HG02571 (cell line): ENCODE data around the gene MT1G.
"Not testable (repeated sequence)": the region's sequence is repeated elsewhere in the genome, so short reads cannot be mapped to it uniquely, and the experiment has no call there.

Experiments
- ATAC-seq: cut with Tn5 transposase; IDR thresholded peaks from one replicate; pipeline ENCODE4 v1.9.1; 2021; ENCODE audit warnings: mild to moderate bottlenecking, moderate library complexity; ENCODE audit not compliant: unreplicated experiment

MT1G gene

DNA sequence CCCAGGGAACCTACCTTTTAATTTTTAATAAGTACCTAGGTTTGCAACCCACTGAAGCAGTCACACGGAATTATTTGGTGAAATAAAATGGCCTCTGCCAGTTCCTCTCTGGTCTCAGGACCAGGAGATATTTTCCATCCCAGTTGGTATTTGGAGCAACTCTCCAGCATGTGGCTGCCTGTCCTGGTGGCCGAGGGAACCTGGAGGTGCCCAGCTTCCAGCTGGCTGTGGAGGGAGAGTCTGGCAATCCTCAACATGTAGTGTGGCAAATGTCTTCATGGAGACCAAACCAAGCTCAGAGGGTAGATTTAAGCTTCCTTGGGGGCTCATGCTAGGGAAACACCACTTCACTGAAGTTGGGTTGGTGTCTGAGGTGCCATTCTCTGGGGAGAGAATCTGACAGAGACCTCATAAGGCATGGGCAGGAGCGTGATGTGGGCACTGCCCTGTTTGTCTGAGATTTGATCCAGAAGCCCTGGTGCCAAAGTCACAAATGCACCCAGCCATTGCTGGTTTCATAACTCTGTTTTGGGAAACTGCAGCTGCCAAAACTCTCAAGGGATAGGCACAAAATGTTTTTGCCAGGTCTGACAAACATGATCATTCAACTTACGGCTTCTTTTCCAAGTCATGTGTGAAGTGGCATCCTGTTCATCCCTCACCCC lies 17.2 kb upstream of the MT1G start:
- no peak for ATAC-seq

DNA sequence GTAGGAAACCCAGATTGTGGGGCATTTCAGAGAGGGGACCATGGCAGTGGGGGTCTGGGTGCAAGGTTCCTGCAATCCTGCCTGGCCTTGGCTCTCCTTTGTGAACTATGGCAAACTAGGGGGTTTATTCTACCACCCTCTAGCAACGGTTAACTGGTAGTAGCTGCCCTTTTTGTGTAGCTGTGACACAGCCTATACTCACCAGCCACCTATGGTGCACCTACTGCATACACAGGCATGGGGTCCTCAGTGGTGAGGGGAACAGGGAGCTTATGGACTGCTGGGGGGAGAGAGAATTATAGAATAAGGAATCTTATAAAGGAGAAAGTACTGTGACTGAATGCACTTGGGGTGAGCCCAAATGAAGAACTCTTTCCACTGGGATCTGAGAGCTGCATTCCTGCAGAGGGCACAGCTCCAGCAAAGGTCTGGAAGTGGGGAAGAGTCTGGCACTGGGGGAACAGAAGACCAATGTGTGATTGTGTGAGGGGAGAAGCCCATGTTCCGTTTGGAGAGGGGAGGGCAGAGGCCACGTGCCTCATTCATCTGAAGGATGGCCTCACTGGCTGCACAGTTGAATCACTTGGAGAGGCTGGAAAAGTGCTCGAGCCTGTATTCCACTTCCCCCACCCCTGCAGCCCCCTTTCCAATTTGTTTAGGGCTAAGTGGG lies 16.5 kb upstream of the MT1G start:
- no peak for ATAC-seq

DNA sequence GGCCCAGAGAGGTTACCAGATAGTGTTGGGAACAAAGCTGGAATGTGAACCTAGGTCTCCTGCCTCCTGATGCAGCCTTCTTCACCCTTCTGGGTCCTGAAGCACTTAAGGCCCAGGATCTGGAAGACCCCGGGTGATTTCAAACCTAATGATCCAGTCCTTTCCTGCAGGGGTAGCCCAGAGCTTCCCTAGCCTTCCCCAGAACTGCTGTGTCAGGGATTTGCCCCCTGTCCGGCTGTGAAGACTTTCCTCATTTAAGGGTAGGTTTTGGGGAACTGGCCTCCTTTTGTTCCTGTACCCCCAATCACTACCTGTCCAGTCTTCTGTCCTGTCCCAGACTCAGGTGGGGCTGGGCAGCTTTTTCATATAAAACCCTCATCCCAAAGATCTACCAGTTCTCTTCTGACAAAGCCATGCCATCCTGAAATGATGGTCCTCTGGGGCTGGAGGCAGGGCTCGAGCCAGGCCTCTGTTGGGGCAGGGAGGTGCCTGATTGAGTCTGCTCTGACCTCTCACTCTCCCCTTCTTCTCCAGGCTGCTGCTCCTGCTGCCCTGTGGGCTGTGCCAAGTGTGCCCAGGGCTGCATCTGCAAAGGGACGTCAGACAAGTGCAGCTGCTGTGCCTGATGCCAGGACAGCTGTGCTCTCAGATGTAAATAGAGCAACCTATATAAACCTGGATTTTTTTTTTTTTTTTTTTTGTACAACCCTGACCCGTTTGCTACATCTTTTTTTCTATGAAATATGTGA lies 15.7 kb upstream of the MT1G start:
- no peak for ATAC-seq

DNA sequence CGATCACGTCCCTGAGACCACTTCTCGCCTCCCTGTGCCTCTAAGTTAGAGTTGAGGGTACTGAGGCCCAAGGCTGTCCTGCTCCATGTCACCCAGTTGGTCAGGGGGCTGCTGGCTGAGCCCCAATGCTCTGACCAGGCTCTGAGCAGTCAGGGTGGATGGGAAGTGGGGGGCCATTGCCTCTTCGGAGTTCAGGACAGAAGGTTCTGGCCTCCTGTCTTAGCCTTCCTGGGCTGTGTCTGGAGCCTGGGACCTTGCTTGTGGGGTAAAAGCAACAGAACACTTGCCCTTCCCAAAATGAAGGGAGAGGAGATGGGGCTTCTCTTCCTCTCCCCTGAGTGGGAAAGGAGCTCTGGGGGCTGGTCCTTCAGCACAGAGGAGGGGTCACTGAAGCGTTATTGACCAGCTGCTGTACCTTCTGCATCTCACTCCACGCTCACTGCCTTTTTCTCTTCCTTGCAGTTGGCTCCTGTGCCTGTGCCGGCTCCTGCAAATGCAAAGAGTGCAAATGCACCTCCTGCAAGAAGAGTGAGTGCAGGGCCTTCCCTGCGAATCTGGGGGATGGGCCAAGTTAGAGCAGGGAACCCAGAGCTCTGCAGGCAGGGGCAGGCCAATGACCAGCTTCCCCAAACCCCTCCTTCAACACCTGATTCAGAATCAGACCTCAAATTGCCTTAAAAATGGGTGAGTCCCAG lies 15.0 kb upstream of the MT1G start:
- ATAC-seq: no peak

DNA sequence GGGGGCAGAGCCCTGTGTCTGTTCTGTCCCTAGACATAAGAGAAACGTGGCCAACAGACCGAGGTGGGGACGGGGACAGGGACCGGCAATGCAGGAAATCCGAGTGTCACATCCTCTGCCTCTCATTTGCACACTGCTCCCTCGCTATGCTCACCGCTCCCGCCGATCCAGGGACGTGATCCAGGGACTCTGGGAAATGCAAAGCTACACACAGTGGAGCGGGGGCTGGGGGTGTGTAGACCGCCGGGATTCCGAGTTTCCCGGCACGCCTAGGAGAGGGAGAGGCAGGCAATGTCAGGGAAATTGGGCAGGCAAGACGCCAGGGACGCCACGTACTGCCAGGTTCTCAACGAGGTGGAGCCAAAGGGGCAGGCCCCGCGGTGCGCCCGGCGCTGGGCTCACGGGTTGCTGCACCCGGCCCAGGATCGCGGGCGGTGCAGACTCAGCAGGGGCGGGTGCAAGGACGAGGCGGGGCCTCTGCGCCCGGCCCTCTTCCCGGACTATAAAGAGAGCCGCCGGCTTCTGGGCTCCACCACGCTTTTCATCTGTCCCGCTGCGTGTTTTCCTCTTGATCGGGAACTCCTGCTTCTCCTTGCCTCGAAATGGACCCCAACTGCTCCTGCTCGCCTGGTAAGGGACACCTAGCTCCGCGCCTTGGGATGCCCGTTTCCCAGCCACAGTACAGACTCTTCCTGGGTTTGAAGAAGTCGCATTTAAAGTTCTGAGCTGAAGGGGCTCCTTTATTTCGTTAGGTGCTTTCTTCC lies 14.3 kb upstream of the MT1G start, which contains the start of gene MT1X:
MT1X (plus strand) TSS at position 532 of the 764 bp plus-strand sequence; CDS start at position 603, 71 bp downstream.
- peak; percentile 97 for ATAC-seq

DNA sequence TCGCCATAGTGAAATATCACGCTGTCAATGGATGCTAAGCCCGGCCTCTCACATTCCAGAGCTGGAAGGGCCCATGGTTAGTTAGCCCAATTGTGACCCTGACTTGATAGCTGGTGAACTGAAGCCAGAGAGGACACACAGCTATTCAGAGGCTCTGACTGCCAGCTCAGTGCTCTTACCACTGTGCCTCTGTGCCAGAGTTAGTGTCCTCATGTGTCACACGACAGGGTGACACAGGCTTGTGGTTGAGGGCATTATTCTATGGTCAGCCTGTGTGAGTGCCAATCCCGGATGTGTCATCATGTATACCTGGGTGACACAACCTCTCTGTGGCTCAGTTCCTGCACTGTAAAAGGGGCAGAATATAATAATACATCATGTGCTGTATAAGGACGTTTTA lies 12.0 kb upstream of the MT1G start:
- ATAC-seq: no peak

DNA sequence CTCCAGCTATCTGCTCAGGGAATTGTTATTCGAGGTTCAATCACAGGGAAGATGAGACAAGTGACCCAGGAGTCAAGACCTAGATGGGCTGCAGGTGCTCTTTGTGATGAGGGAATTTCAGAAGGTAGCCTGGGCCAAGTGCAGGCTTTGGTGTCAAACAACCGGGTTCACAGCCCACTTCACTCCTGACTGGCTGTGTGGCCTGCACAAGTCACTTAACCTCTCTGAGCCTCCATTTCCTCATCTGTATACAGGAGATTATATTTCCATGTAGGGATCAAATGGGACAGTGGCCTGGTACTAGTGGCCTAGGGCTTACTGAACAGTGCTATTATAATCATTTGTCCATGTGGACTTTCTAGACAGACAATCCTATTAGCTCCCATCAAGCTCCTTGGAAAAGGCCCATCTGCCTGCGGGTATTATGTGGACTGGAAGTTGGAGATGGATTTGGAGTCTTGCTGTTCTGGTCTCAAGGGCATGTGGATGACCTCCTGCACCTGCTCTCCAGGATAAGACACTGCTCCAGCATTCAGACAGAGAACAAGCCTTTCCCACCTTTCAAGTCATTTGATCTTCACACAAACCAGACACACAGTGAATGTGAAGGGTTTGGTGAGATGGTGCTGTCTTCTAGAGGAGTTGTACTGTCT lies 11.3 kb upstream of the MT1G start:
- no peak for ATAC-seq

DNA sequence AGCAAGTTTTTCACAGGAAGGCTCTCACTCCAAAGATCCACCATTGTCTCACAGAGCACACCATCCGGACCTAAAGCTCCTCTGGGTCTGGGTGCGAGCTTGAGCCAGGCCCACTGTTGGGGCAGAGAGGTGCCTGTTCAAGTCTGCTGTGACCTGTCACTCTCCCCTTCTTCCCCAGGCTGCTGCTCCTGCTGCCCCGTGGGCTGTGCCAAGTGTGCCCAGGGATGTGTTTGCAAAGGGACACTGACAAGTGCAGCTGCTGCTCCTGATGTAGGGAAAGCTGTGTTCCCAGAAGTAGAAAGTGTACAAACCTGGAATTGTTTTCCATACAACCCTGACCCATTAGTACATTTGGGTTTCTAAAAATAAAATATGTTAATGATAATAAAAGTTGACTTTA lies 9.6 kb upstream of the MT1G start:
- no peak for ATAC-seq

DNA sequence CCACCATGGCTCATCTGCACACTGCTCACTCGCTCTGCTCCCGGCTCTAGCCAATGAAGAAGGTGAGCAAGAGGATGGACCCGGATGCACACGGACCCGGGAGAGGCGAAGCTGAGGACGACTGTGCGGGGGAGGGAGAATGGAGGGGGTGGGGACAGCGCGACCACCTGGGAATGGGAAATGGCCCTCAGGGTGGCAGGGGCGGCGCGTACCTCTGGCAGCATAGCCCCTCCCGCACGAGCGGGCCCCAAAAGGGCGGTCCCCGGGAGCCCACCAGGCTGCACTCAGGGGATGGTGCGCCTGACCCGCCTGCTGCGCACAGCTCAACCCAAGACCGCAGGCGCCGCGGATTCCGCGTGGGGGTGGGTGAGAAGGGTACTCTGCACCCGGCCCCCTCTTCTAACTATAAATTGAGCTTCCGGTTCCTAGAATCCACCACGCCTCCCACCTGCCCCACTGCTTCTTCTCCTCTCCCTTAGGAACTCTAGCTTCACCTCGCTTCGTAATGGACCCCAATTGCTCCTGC lies 7.9 kb upstream of the MT1G start:
- ATAC-seq: no peak

DNA sequence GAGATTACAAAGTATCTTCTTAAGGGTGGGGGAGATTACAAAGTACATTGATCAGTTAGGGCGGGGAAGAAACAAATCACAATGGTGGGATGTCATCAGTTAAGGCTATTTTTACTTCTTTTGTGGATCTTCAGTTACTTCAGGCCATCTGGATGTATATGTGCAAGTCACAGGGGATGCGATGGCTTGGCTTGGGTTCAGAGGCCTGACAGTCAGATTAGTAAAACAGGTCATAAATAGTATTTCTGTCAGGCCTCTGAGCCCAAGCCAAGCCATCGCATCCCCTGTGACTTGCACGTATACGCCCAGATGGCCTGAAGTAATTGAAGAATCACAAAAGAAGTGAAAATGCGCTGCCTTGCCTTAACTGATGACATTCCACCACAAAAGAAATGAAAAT lies 6.7 kb upstream of the MT1G start:
- ATAC-seq: not testable (repeated sequence)

DNA sequence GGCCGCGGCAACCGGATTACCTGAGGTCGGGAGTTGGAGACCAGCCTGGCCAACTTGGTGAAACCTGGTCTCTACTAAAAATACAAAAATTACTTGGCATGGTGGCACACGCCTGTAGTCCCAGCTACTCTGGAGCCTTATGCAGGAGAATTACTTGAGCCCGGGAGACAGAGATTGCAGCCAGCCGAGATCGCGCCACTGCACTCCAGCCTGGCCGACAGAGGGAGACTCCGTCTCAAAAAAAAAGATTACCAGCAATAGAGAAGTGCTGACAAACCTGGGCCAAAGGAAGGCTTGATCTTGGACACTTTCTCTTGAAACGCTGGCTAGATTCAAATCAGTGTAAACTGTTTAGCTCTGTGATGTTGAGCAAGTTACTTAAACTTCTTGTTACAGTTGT lies 6.1 kb upstream of the MT1G start:
- ATAC-seq: no peak

DNA sequence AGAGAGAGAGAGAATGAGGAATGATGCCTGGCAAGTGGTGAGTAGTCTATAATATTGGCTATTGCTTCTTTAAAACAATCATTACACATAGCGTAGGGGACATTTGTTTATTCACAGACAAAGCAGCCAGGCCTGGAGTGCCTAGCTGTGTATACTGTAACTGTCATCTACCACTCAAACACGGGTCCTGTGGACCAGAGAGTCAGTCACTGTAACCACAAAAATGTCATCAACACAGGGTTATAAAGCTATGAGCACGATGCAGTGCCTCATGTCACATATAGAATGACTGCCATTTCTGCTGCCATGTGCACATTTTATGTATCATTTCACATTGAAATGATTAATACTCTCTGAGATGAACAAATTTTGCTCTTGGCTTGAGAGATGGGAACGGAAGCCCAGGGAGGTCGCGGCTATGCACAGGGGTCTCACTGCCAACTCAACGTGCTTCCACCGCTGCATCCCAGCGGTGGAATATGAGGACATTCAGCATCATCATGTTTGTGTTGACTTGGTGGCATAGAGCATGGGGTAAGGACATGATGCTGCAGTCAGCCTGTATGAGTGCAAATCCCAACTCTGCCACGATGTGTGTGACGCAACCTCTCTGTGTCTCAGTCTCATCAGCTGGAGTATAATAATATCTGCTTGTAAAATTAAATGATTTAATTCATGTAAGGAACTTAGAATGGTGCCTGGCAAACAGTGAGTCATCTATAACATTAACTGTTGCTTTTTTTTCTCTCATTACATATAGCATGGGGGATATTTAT lies 5.1 kb upstream of the MT1G start:
- ATAC-seq: no peak

DNA sequence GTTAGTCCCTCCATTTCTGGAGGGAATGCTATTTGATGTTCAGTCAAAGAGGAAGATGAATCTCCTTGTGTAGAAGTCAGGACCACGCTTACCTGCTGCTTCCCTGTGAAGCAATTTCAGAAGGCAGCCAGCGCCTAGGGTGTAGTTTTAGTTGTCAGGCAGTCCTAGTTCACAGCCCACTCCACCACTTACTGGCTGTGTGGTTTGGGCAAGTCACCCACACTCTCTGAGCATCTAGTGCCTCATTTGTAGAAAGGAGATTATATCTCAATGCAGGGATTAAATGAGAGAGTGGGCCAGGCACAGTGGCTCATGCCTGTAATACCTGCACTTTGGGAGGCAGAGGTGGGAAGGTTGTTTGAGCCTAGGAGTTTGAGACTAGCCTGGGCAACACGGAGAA lies 4.3 kb upstream of the MT1G start:
- not testable (repeated sequence) for ATAC-seq

DNA sequence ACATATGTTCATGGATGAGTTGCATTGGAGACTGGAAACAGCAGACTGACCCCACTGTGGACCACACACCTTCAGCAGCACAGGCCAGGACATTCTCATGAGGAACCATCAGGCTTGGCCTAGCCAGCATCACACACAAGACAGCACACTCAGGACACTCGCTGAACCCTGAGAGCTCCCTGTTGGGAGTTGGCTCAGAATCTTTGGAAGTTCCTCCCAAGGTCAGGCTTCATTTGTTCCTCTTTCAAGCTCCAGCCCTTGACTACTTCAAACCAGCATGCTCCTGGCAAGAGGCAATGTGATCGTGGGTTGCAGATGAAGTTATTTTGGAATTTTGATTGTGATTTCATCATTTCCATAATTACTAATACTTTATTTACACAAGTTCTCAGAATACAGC lies 3.8 kb upstream of the MT1G start:
- ATAC-seq: not testable (repeated sequence)

DNA sequence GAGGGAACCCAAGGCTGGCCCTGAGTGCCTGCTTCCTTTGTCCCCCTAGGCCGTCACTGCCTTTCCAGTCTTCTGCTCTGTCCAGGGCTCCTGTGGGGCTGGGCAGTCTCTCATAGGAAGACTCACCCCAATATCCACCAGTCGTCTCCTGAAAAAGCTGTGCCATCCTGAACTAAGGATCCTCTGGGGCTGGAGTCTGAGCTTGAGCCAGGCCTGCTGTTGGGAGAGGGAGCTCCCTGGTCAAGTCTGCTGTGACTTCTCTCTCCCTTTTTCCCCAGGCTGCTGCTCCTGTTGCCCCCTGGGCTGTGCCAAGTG lies 2.7 kb upstream of the MT1G start:
- ATAC-seq: no peak

DNA sequence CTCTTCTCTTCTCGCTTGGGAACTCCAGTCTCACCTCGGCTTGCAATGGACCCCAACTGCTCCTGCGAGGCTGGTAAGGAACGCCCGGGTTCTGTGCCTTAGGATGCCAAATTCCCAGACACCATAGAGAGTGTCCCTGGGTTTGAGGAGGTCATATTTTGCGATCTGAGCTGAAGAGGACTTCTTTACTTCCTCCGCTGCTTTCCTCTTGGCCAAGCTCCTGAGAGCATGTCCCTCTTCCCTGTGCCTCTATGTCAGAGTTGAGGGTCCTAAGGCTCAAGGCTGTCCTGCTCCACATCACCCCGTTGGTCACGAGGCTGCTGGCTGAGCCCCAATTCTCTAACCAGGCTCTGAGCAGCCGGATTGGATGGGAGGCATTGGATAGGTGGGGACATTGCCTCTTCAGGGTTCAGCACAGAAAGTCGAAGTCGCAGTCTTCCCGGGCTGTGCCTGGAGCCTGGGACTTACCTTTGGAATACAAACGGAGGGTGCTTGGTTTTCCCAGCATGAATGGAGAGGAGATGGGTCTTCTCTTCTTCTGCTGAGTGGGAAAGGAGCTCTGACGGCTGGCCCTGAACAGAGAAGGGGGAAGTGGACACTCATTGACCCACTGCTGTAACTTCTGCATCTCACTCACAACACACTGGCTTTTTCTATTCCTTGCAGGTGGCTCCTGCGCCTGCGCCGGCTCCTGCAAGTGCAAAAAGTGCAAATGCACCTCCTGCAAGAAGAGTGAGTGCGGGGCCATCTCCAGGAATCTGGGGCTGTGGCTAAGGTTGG lies 2.2 kb upstream of the MT1G start:
- ATAC-seq: no peak

DNA sequence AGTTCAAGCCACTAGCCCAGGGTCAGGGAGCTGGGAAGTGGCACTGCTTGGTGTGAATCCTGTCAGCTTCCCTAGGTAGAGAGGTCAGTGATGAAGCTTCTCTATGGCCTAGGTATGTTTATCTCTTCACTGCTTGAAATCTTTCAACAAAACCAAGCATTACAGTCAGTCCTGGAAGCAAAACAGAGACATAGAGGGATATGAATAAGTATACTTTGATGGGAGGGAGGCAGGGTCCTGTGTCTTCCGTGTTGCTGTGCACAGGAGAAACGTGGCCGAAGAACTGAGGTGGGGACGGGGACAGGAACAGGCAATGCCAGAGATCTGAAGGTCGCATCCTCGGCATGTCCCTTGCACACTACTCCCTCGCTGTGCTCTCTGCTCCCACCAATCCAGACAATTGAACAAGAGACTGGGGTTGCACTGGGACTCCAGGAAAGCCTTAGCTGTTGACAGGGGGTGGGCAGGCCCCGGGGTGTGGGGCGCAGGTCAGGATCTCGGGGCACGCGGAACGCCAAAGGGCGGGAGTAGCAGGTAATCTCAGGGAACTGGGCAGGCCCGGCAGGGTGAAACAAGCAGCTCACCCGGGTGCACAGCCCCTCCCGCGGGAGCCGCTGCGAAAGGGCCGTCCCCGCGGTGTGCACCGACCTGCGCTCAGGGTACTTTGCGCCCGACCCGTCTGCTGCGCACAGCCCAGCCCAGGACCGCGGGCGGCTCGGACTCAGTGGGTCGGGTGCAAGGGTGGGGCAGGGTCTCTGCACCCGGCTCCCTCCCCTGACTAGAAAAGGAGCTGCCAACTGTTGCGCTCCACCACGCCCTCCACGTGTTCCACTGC lies 1.4 kb upstream of the MT1G start, which contains the start of gene MT1H:
MT1H (plus strand) TSS at position 810 of the 835 bp plus-strand sequence. CDS start 71 bp downstream, outside the sequence.
- no peak for ATAC-seq
